Gastroesophageal sphincter (tissue), 3 donors: ENCODE results near the gene BAIAP2.

Experiments
- CTCF ChIP-seq, 4 experiments: fragments of 200-600 bp in 2 of 4; fragments of 450-650 bp in 2 of 4; sonication (generic) in 1 of 4; IDR thresholded peaks; one replicate each; pipeline ENCODE4 v1.5.1; 2017 to 2019; ENCODE audit warnings: antibody characterized with exemption in 4 of 4, mild to moderate bottlenecking in 2 of 4, moderate library complexity in 2 of 4
- POLR2AphosphoS5 ChIP-seq: sonication (generic); formaldehyde crosslinking; IDR thresholded peaks from one replicate; pipeline ENCODE4 v1.6.1; 2017; ENCODE audit warnings: antibody characterized with exemption

DNA sequence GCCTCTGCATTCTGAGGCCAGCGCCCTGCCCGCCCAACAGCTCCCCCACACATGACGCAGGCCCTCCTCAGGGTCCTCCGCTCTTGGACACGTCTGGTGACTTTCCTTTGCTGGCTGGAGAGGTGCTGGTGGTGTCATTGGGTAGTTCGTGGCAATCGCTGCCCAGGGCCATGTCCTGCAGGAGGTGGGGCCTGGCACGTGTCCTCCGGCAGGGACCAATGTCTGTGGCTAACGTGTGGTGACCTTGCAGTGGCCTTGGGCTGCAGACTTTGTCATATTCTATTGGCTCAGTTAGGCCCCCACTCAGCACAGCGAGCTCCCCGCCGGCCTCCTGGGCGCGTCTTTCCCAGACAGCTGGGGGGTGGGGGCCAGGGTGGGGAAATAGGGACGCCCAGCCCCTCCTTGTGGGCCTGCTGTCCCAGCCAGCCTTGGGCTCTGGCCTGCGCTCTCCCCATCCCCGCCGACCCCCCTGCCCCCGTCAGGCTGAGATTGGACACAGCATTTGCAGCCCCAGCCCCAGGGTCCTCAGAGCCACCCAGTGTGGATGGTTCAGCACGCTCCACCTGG, 78.3 kb downstream of the BAIAP2 start:
- TF ChIP-seq CTCF (IDR thresholded peaks at IDR 0.05) (no peak), POLR2AphosphoS5 (no peak)
